Upper lobe of left lung (tissue), 4 donors: ENCODE measurements around the gene RRM1.

Source experiments
- EP300 ChIP-seq, 4 donors: sonication (generic); formaldehyde crosslinking; IDR thresholded peaks; one replicate each; pipeline ENCODE4 v1.5.1; 2017; ENCODE audit warnings: antibody characterized with exemption in 4 of 4, control low read depth in 2 of 4
- POLR2A ChIP-seq, 4 donors: fragments of 450-650 bp; IDR thresholded peaks; one replicate each; pipeline ENCODE4 v1.5.1; 2016 to 2017; ENCODE audit warnings: antibody characterized with exemption in 4 of 4, mild to moderate bottlenecking in 2 of 4
- POLR2AphosphoS5 ChIP-seq, 2 donors: sonication (generic); formaldehyde crosslinking; IDR thresholded peaks; one replicate each; pipeline ENCODE4 v1.5.1; 2017; ENCODE audit warnings: antibody characterized with exemption in 2 of 2
- TF ChIP-seq, protein P1 (sequence below), 6 experiments: fragments of 450-650 bp in 4 of 6; fragments of 200-600 bp in 2 of 6; sonication (generic) in 2 of 6; IDR thresholded peaks; one replicate each; pipeline ENCODE4 v1.5.1; 2016 to 2019; ENCODE audit warnings: antibody characterized with exemption in 6 of 6

- TF ChIP-seq POLR2A (IDR thresholded peaks at IDR 0.05) = no peak
- TF ChIP-seq, protein P1, sequence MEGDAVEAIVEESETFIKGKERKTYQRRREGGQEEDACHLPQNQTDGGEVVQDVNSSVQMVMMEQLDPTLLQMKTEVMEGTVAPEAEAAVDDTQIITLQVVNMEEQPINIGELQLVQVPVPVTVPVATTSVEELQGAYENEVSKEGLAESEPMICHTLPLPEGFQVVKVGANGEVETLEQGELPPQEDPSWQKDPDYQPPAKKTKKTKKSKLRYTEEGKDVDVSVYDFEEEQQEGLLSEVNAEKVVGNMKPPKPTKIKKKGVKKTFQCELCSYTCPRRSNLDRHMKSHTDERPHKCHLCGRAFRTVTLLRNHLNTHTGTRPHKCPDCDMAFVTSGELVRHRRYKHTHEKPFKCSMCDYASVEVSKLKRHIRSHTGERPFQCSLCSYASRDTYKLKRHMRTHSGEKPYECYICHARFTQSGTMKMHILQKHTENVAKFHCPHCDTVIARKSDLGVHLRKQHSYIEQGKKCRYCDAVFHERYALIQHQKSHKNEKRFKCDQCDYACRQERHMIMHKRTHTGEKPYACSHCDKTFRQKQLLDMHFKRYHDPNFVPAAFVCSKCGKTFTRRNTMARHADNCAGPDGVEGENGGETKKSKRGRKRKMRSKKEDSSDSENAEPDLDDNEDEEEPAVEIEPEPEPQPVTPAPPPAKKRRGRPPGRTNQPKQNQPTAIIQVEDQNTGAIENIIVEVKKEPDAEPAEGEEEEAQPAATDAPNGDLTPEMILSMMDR (IDR thresholded peaks at IDR 0.05) = no peak
- TF ChIP-seq POLR2AphosphoS5 (IDR thresholded peaks at IDR 0.05) = no peak
- TF ChIP-seq EP300 (IDR thresholded peaks at IDR 0.05) = no peak
These were observed 17.8 kb upstream of the RRM1 start for GRCh38 chr11:4076774-4077173.
